ENCODE measurements around the gene ADAM19.
A peak's percentile ranks its signal among the peaks of the same experiment; 100 is the strongest.
"Not testable (repeated sequence)": the region's sequence is repeated elsewhere in the genome, so short reads cannot be mapped to it uniquely, and the experiment has no call there.

The ADAM19 gene

DNA sequence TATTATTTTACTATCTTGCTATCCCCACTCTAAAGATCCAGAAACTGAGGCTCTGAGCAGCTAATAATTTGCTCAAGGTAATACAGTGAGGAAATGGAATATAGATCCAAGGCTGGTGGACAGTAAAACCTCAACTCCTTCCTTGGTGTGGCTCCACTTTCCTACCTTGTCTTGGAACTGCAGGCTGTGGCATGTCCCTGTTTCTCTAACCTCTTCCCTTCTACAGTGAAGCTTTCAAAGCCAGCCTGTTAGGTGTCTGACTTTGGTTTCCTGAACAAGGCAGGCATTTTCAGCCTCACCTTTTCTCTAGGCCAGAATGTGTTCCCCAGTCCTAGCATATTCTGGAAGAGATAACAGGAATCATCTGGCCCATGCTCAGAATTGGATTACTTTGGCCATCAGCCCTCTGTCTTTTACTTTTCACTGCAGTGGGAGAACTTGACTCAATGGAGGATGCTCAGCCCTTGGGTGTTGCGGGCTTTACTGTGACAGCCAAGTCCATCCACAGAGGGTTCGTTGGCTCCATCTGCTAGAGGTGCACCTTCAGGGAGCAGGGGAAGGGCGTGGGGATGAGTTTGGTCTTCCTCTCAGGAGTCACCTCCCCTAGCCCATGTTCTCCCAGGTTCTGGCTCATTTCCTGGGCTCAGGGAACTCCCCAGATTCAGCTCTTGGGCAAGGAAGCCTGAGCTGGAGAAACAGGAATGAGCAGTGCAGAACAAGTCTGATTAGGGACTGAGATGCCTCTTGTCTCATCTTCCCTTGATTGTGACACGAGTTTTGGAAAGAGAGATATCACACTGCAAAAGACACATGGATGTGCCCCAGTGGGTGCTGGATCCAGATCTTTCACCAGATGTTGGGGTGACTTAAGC is 114.4 kb downstream of the ADAM19 start:
- DNase-seq (ENCODE audit: low read depth) = no peak

DNA sequence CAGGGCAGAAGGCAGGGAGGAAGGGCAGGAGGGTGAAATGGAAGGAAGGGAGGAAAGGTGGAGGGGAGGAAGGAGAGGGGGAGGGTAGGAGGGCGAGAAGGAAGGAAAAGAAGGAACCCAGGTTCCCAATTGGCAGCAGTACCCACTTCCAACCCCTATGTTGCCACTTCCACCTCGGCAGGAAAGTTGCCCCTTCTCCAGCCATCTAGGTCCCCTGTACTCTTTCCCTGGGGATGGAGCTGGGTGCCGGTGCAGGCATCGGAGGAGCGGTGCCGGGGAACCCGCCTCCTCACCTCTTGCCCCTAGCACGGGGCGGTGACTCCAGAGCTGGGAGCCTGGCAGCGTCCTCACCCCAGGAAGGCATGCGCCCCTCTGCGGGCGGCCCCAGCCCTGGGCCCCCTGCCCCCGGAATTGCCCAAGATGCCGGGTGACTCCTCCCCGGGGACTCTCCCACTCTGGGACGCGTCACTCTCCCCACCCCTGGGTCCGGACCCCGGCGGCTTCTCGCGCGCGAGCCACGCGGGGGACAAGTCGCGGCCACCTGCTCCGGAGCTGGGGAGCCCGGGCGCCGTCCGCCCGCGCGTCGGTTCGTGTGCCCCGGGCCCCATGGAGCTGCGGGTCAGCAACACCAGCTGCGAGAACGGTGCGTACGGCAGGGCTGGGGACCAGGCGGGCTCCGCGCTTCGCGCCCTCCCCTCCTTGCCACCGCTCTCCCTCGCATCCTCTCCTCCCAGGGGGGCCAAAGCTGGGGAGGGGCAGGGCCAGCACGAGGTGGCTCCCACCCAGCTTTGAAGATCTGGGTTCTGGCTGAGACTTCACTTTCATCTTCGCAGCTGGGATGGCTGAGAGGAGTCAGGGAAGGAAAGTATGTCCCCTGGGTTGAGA is 115.6 kb downstream of the ADAM19 start, which contains the start of gene NIPAL4:
Gene NIPAL4, plus strand, starts transcription at position 499 of the 885 bp plus-strand sequence. Its CDS starts 108 bp downstream, at position 607.
- DNase-seq (ENCODE audit: low read depth) = no peak

DNA sequence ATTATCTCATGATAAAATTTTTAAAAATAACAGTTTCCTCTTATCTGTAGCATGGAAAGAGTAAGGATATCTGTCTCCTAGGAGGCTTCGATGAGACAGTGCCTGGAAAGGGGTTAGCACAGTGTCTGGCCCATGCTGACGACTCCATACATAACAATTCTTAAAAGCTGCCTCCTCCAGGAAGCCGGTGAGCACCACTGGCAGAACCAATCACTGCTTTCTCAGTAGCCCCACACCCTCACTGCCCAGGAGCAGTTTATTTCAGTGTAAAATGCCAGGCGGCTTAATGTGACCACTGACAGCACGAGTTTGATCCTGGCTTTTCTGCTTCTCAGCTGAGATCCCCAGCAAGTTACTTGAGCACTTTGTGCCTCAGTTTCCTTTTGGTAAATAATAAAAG is 116.7 kb downstream of the ADAM19 start:
- no peak for DNase-seq (ENCODE audit: low read depth)

DNA sequence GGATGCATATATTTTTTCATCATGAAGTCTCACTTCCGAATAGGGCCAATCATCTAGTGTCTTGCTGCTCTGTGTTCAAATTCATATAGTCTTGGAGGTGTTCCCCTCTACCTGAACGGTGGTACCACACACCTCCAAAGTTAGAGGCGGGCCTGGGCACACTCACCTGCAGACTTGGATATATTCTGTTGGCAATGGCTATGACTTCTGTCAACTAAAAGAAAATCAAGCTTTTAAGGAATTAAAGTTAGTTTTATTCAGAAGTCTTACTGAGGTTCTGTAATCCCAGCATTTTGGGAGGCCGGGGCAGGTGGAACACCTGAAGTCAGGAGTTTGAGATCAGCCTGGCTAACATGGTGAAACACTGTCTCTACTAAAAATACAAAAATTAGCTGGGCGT is 118.2 kb downstream of the ADAM19 start:
- DNase-seq (ENCODE audit: low read depth) = no peak

DNA sequence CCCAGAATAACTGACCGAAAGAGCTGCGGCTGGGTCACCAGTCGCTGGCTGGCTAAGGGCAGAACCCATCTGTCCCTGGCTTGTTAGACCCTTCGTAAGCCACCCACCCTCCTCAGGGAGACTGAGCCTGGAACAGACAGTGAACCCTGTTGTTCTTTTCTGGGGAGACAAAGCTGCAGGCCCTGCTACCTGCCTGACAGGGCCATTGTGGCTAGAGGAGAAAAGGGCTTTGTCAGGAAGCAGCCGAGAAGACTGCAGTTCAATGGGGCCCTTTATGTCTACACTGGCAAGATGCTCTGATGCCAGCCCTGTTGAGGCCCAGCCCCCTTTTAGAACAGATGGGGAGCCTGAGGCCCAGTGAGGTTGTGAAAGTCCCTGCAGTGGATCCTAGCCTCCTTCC is 119.3 kb downstream of the ADAM19 start:
- DNase-seq (ENCODE audit: low read depth) = no peak

DNA sequence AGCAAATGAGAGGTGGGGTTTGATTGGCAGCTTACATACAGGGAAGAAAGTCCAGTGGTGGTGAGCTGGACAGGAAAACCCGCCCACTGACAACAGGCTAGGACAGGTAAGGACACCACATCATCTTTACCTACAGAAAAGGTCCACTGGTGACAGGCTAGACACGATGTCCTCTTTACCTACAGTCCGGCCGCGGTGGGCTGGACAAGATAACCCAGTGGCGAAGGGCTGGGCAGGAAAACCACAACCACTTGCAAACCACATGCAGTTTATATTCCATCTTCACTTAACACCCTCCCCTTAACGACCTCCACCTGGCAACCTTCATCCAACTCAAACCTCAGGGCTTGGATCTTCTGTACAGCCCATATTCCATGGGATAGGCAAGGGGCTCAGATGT is 120.5 kb downstream of the ADAM19 start:
- DNase-seq (ENCODE audit: low read depth) = no peak

DNA sequence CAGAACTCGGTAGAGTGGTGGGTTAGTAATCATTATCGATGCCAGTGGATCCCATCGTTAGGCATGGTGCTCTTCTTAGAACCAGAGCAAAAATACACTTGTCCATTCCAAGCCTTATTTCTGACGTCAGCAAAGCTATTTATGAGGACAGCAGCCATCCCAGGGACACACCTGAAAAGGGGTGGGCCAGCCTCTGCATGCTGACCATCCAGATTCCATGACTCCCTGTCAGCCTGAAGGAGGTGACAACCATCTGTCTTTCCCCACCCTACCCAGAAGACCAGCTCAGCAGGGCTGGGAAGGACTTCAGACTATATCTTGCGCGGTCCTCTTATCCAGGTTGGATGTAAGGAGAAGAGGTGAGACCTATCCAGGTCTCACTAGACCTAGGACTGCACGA is 121.3 kb downstream of the ADAM19 start:
- DNase-seq (ENCODE audit: low read depth) = no peak

DNA sequence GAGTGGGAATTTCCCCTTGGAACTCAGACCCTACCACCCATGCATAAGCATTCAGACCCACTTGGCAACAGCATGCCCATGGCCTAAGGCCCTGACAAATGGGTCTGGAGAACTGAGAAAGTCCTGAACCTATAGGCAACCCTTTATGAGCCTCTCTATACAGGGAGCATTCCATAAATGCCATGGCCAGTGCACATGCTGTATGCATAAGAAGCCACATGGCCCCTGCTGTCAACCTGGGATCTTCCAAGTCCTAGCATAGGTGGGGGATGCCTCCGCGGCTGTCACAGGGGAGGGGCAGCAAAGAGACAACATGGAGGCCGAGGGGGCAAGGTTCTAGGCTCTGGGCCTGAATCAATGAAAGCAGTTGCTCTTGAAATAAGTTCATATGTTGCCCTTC is 123.8 kb downstream of the ADAM19 start:
- DNase-seq (ENCODE audit: low read depth) = no peak

DNA sequence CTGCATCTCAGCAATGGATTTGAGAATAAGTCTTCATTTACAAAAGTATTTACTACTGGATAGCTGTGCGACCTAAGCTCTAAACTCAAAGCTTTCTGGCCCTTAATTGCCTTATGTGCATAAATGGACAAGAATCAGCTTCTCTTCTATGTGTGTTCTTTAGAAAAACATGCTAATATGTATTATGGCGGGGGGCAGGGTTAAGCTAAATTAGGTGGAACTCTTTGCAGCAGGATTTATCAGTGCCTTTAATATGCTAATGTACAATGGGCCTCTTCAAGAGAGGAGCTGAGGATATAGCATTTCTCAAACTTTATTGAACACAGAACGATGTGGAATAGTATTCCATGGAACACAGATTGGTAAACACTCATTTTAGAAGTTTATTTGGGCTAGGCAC is 125.6 kb downstream of the ADAM19 start:
- DNase-seq (ENCODE audit: low read depth) = no peak

DNA sequence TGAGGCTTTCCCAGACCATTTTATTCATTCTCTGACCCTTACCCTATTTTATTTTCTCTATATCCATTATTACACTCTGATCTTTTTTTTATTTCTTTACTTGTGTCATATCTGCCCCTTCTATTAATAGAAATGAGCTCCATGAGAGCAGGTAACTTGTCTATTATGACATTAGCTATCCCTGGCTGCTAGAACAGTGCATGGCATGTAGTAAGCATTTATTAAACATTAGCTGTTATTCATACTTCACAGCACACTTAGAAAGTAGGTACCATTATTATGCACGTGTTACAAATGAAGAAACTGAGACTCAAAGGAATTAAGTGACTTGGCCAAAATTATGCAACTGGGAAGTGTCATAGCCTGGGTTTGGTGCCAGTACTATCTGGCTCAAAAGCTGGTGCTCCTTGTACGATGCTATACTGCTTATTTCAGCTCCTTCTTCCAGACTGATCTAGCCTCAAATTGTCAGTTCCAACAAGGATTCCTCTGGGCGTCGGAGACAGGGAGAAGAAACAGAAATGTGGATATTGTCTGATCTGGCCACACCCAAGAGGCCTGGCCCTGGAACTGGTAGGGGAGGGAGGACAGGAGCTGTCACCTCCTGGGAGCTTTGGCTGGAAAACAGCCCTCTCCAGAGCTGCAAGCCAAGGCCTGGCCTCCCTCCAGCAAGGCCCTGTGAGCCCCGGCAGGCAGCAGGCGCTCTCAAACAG is 126.4 kb downstream of the ADAM19 start:
- no peak for DNase-seq (ENCODE audit: low read depth)

DNA sequence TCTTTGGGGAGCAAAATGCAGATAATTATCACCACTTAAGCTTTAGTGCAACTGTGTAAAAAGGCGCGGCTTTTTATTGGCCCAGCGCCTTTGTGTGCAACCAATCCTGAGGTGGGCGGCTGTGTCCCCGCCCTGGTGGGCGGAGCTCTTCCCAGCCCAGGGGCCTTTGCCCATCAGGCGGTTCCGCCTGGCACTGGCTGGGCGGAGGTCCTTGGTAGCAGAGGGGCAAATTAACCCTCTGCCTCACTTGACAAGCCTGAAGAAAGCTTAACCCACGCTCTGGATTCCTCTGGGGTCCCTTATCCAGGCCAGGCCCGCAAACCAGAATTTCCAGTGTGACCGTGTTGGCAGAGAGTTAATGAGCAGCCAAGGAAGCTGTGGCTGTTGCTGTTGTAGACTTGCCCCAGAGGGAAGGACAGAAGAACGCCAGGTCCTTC is 128.4 kb downstream of the ADAM19 start:
- no peak for DNase-seq (ENCODE audit: low read depth)

DNA sequence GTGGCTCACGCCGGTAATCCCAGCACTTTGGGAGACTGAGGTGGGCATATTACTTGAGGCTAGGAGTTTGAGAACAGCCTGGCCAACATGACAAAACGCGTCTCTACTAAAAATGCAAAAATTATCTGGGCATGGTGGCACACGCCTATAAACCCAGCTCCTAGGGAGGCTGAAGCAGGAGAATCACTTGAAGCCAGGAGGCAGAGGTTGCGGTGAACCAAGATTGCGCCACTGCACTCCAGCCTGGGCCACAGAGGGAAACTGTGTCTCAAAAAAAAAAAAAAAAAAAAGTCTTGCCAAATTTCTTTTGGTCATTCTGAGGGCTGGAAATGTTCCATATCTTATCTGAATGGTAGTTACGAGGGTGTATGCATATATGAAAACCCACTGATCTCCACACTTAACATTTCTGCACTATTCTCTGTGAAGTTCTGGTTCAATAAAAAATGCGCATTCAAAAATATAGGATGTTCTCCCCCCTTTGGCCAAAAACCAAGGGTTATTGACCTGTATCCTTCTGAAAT is 129.1 kb downstream of the ADAM19 start:
- DNase-seq (ENCODE audit: low read depth) = no peak

DNA sequence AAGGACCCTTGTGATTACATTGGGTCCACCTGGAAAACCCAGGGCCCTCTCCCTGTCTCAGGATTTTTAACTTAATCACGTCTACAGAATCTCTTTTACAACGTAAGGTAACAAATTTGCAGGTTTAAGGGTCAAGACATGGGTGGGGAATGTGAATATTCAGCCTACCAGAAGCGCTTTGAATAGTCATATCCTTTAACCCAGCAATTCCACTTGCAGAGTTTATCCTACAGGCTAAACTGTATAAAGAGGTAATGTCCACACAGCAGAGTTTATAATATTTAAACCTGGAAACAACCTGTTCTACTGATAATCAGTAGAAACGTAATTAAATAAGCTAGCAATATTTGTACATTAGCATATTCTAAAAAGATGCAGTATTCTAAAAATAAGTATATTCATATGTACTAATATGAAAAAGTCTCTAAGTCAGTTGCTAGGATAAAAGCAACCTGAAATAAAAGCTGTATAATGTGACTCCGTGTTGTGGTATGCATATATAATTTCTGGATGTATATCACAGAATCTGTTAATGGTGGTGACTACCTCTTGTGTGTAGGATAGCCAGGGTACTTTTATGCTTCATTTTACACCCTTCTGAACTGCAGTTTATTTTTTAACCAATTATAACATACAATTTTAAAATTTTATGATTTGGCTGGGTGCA is 129.7 kb downstream of the ADAM19 start:
- no peak for DNase-seq (ENCODE audit: low read depth)

DNA sequence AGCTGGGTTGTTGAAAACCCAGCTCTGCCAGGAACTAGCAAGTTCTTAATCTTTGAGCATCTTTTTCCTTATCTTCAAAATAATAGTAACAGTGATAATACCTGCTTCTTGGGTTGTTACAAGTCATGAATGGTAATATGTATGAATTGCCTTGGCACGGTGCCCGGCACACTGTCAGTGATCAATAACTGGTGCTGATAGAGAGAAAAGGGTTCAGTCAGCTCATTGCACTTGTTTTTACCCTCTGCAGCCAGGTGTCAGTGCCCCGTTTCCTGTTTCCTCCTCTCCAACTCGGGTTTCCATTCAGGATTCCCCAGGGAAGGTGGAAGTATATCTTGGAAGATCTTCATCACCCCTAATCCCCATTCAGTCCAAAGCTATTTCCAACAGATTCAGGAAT is 131.4 kb downstream of the ADAM19 start:
- DNase-seq (ENCODE audit: low read depth) = no peak

DNA sequence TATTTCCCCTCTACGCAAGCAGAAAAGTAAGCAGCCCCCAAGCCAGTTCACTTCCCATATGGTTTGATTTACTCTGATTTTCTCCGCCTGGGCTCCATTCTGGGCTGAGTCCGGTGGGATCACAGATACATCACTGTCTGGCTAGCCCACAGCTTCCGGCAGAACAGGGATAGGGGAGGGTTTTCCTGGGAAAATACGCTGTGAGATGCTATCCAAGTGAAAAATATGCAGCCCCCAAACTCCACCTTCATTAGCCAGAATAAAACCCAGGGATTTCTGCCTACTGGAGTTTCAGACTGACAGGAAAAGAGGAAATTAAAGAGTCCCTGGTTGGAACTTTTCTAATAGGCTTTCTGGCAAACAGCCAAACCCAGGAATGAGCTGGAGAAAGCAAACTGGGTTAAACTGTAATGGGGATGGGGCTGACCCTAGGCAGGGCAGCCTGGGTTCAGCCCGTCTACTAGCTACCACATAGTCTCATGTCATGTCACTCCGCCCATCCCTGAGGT is 132.5 kb downstream of the ADAM19 start:
- no peak for DNase-seq (ENCODE audit: low read depth)

DNA sequence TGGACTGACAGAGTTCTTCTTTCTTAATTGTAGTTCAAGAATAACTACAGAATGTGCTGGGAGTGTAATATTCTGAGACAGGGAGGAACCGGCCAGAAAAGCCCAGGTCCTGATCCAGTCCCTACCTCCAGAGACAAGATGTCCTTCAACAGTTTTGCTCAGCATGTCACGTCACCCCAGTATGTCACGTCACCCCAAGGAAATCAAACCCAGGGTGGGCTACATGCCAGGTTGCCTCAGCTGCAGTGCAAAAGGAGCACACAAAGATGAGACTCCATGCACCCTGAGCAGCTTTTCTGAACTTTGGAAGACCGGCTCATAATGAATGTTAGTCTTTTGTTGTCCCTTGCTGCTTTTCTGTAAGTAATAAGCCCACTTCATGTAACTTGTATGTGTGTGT is 141.5 kb downstream of the ADAM19 start:
- DNase-seq (ENCODE audit: low read depth) = no peak

DNA sequence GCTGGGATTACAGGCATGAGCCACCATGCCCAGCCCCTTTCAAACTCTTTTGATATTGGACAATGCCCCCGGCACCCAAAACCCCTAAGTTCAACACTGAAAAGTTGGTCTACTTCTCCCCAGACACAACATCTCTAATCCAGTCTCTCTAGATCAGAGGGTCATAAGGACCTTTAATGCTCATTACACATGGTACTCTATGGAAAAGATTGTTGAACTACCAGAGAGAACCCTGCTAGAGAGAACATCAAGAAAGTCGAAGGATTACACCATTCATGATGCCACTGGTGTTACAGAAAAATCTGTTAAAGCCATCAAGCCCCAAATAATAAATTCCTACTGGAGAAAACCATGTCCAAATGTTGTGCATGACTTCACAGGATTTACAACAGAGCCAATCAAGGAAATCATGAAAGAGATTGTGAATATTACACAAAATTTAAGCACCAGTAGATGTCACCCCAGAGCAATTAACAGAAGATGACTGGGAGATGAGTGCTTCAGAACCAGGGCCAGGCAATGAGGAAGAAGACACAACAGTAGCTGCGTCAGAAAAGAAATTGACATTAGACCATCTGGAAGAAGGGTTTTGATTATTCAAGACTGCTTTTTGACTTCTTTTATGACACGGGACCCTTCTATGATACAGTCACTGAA is 143.9 kb downstream of the ADAM19 start:
- DNase-seq (ENCODE audit: low read depth) = peak; percentile 30

DNA sequence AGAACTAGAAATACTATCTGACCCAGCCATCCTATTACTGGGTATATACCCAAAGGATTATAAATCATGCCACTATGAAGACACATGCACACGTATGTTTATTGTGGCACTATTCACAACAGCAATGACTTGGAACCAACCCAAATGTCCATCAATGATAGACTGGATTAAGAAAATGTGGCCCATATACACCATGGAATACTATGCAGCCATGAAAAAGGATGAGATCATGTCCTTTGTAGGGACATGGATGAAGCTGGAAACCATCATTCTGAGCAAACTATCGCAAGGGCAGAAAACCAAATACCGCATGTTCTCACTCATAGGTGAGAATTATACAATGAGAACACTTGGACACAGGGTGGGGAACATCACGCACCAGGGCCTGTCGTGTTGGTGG is 145.7 kb downstream of the ADAM19 start:
- DNase-seq (ENCODE audit: low read depth) = not testable (repeated sequence)

Measured in non-pigmented ciliary epithelial cell (primary cell).